GM12878 (cell line): ENCODE measurements around the gene DPP4. TPM values are rescaled to one million over a fixed set of nuclear protein-coding genes. Genes with fewer than 3 reads are reported as not detected.

Source experiments
- ATAC-seq: fragments of 200-7000 bp; cut with Tn5 transposase; 3 replicates; pipeline ENCODE4 v1.9.1; 2020; ENCODE audit warnings: mild to moderate bottlenecking, moderate library complexity
- BruUV-seq: library from RNA; stranded (reverse); fragments of 400-500 nt; replicated peaks from 2 replicates; lab custom pipeline; 2021; lab: Mats Ljungman, UMichigan
- CTCF ChIA-PET: fragments of 300-600 bp; sonication (Branson Sonifier 250); formaldehyde crosslinking; extraction: SDS; loops from one replicate; lab custom pipeline; 2021; ENCODE audit warnings: inconsistent platforms; lab: Yijun Ruan, JAX
- POLR2A ChIA-PET: fragments of 350-600 bp; formaldehyde crosslinking; extraction: SDS; loops from one replicate; lab custom pipeline; 2021; ENCODE audit warnings: inconsistent platforms; lab: Charles Lee
- RAD21 ChIA-PET: fragments of 300-600 bp; sonication (Branson Sonifier 250); formaldehyde crosslinking; loops from one replicate; lab custom pipeline; 2023; ENCODE audit warnings: antibody characterized with exemption; ENCODE audit not compliant: unreplicated experiment; lab: Charles Lee
- SMC1A ChIA-PET: fragments of 300-600 bp; sonication (Branson Sonifier 250); formaldehyde crosslinking; loops from one replicate; lab custom pipeline; 2023; ENCODE audit not compliant: unreplicated experiment, uncharacterized antibody; lab: Charles Lee
- DNase-seq: peaks from one replicate; pipeline ENCODE4 v3.0.0-alpha.2; 2011; ENCODE audit warnings: low read depth, low spot score
- FAIRE-seq: peaks from 3 replicates; lab custom pipeline; 2011; peaks lifted over from hg19 to GRCh38; lab: Jason Lieb, UNC
- H2AFZ ChIP-seq: 2 replicates; pipeline ENCODE4 v1.6.0; 2011; ENCODE audit warnings: low read depth, low read length, control low read depth; ENCODE audit not compliant: control insufficient read depth
- H3K27ac ChIP-seq: 2 replicates; pipeline ENCODE4 v1.5.1; 2011; ENCODE audit warnings: control low read depth; ENCODE audit not compliant: control insufficient read depth, insufficient read depth
- H3K27me3 ChIP-seq, 2 experiments: replicated peaks in 1 of 2; 2 replicates each; pipeline versions ENCODE4 v1.6.0 to v1.6.1; 2011; ENCODE audit warnings: low read length in 1 of 2; ENCODE audit not compliant: control insufficient read depth in 2 of 2, insufficient read depth in 2 of 2
- H3K36me3 ChIP-seq, 2 experiments: 2 replicates each; pipeline ENCODE4 v1.5.1; 2011; ENCODE audit warnings: low read length in 1 of 2; ENCODE audit not compliant: control insufficient read depth in 2 of 2, insufficient read depth in 2 of 2
- H3K4me1 ChIP-seq: 2 replicates; pipeline ENCODE4 v1.6.1; 2011; ENCODE audit warnings: mild to moderate bottlenecking, low read length, moderate library complexity, mixed read lengths; ENCODE audit not compliant: control insufficient read depth, insufficient read depth
- H3K4me2 ChIP-seq: 2 replicates; pipeline ENCODE4 v1.6.0; 2011; ENCODE audit warnings: control low read depth; ENCODE audit not compliant: control insufficient read depth, insufficient read depth
- H3K4me3 ChIP-seq: fragments of 200-600 bp; sonication (generic); 2 replicates; pipeline ENCODE4 v1.5.1; 2016
- H3K79me2 ChIP-seq: 2 replicates; pipeline ENCODE4 v1.6.0; 2011; ENCODE audit warnings: low read length; ENCODE audit not compliant: control insufficient read depth, insufficient read depth
- H3K9ac ChIP-seq: 2 replicates; pipeline ENCODE4 v1.8.0; 2011; ENCODE audit warnings: low read length, control low read depth, mixed read lengths; ENCODE audit not compliant: control insufficient read depth, insufficient read depth
- H3K9me3 ChIP-seq: replicated peaks from 3 replicates; pipeline ENCODE4 v1.5.1; 2011; ENCODE audit warnings: mild to moderate bottlenecking, low read length; ENCODE audit not compliant: control insufficient read depth, insufficient read depth
- H4K20me1 ChIP-seq: 2 replicates; pipeline ENCODE4 v1.6.0; 2011; ENCODE audit not compliant: control insufficient read depth, insufficient read depth
- HDAC2 ChIP-seq: fragments of 200-600 bp; sonication (generic); IDR thresholded peaks from 2 replicates; pipeline ENCODE4 v1.6.1; 2017
- KLF5 ChIP-seq: fragments of 450-650 bp; IDR thresholded peaks from 2 replicates; pipeline ENCODE4 v1.6.1; 2014; ENCODE audit warnings: mild to moderate bottlenecking; ENCODE audit not compliant: partially characterized antibody
- NFYA ChIP-seq: IDR thresholded peaks from 2 replicates; pipeline ENCODE4 v1.6.1; 2011; ENCODE audit warnings: low read depth, mild to moderate bottlenecking, low read length, improper control_type of control experiment, borderline replicate concordance
- RELA ChIP-seq: fragments of 450-650 bp; IDR thresholded peaks from 2 replicates; pipeline ENCODE4 v1.8.0; 2014; ENCODE audit warnings: borderline replicate concordance; ENCODE audit not compliant: partially characterized antibody
- SRF ChIP-seq, 2 experiments: IDR thresholded peaks; 2 replicates each; pipeline ENCODE4 v1.6.1; 2011; ENCODE audit warnings: low read depth in 2 of 2, low read length in 2 of 2, mild to moderate bottlenecking in 1 of 2, moderate library complexity in 1 of 2
- SUZ12 ChIP-seq: fragments of 200-600 bp; sonication (generic); IDR thresholded peaks from one replicate; pipeline ENCODE4 v1.6.1; 2018; ENCODE audit warnings: antibody characterized with exemption, mild to moderate bottlenecking; ENCODE audit not compliant: unreplicated experiment
- TAF1 ChIP-seq: IDR thresholded peaks from 2 replicates; pipeline ENCODE4 v1.6.1; 2011; ENCODE audit warnings: mild to moderate bottlenecking, low read depth, low read length, borderline replicate concordance
- ZBTB40 ChIP-seq: fragments of 450-650 bp; IDR thresholded peaks from 2 replicates; pipeline ENCODE4 v1.6.1; 2016; ENCODE audit warnings: mild to moderate bottlenecking, moderate library complexity, borderline replicate concordance
- WGBS: methylation state at CpG from one replicate; pipeline ENCODE4 v1.1.6; 2016; ENCODE audit warnings: low lambda C conversion rate; ENCODE audit not compliant: insufficient replicate concordance, insufficient coverage; ENCODE audit errors: missing lambda C conversion rate; 5-methylcytosine and 5-hydroxymethylcytosine counted together
- in situ Hi-C: fragments of 300-500 bp; cut with MboI; formaldehyde crosslinking; loops from 9 replicates; pipeline ENCODE4 v1.14.3; 2018; ENCODE audit warnings: mixed read lengths
- intact Hi-C: fragments of 100-400 bp; cut with micrococcal nuclease; formaldehyde crosslinking; loops from one replicate; pipeline ENCODE4 v1.14.2; 2022; ENCODE audit not compliant: unreplicated experiment
- polyA plus RNA-seq, 11 experiments: library from polyadenylated mRNA; depleted of rRNA in 4 of 11; unstranded in 6 of 11; stranded (reverse) in 5 of 11; fragments of >200 nt; fragmentation: Nextera tagmentation in 4 of 11; fragmentation: Illumina TruSeq in 1 of 11; extraction: Ambion mirVana in 4 of 11; extraction: Trizol in 1 of 11; gene quantifications; 1 replicate in 1 of 11; 2 replicates in 10 of 11; pipeline versions ENCODE4 v1.2.1 to v1.2.3, GENCODE V29; 2011 to 2016; ENCODE audit warnings: inconsistent platforms in 2 of 11, missing spikeins in 2 of 11, low read depth in 1 of 11
- total RNA-seq, 4 experiments: library from RNA; depleted of rRNA in 3 of 4; stranded (reverse); fragments of >200 nt in 3 of 4; fragmentation: Illumina TruSeq in 1 of 4; extraction: Trizol in 1 of 4; gene quantifications; 2 replicates each; pipeline versions ENCODE4 v1.2.1 to v1.2.3, GENCODE V29; 2013 to 2021

DPP4 gene
- total and polyA plus RNA-seq, 10 of the 15 experiments (the other 5 are each of a cell fraction or from before 2014, with no cell fraction given) = 4.1 to 11.4 (median 9.3) TPM

GRCh38 chr2:162012565-162013058 lies 61.4 kb downstream of the DPP4 start:
- no peak overlapping the region for H3K4me2 ChIP-seq
- ATAC-seq = no peak
- TF ChIP-seq SRF (IDR thresholded peaks at IDR 0.05; ENCODE audit: low read depth in 2 of 2, low read length in 2 of 2) = no peak
- no peak for TF ChIP-seq ZBTB40
- TF ChIP-seq RELA = no peak
- TF ChIP-seq TAF1 = no peak
- no peak for TF ChIP-seq NFYA
- no peak for TF ChIP-seq KLF5
- TF ChIP-seq SUZ12 = no peak
- TF ChIP-seq HDAC2 = no peak

More at GRCh38 chr2:162012565-162013058, 61.4 kb downstream of the DPP4 start:
- no peaks in the 10 kb centered on the region for H3K4me1 ChIP-seq
- H2AFZ ChIP-seq = no peak overlapping the region
- no peaks in the 10 kb centered on the region for H3K36me3 ChIP-seq
- no peaks in the 10 kb centered on the region for H3K27me3 ChIP-seq
- no peak overlapping the region for H3K27ac ChIP-seq
- CTCF ChIA-PET = interaction anchor here (0.6 to 6.5 kb wide), 9 partner anchors 8 to 1528 kb away, joined by 3 to 48 read pairs (median 3); no protein-coding TSS in a partner anchor
- SMC1A ChIA-PET = interaction anchor here (0.6 to 3.5 kb wide), 7 partner anchors 46 to 114 kb away, joined by 3 to 12 read pairs (median 6); partner anchors contain the start of gene DPP4
- WGBS = 2% methylated on average over 2 of the region's 2 CpGs
- BruUV-seq = no TSS peak
- no peaks in the 10 kb centered on the region for H3K9me3 ChIP-seq
- no peaks in the 10 kb centered on the region for H3K79me2 ChIP-seq
- DNase-seq = no peak
- no peak overlapping the region for H3K4me3 ChIP-seq
- intact Hi-C loops (no loop called here), in situ Hi-C loops (no loop called here)
- no peaks in the 10 kb centered on the region for H4K20me1 ChIP-seq
- no peak for FAIRE-seq
- POLR2A ChIA-PET = interaction anchor here (0.6 kb wide), 1 partner anchor 765 kb away, joined by 3 read pairs; no protein-coding TSS in a partner anchor
- H3K9ac ChIP-seq = no peak overlapping the region
- RAD21 ChIA-PET = interaction anchor here (4.1 kb wide), 1 partner anchor 113 kb away, joined by 28 read pairs; no protein-coding TSS in a partner anchor
